Muscle of back (tissue), 11 donors: ENCODE data around the gene KIAA0586. TPM values are rescaled to one million over a fixed set of nuclear protein-coding genes. Genes with fewer than 3 reads are reported as not detected.

Experiments used
- DNase-seq, 3 donors: peaks; one replicate each; pipeline versions ENCODE4 v3.0.0 to v3.0.0-alpha.2; 2013
- polyA plus RNA-seq, 10 donors: library from polyadenylated mRNA; unstranded; fragments of 120-200 nt; gene quantifications; one replicate each; pipeline ENCODE4 v1.2.1, GENCODE V29; 2013; ENCODE audit not compliant: insufficient read length in 10 of 10

Gene KIAA0586
- polyA plus RNA-seq, 10 donors: 13.3 to 19.2 (median 15.9) TPM

GRCh38 chr14:58593977-58594376 lies 166.5 kb downstream of the KIAA0586 start:
- no peak for DNase-seq

DNA sequence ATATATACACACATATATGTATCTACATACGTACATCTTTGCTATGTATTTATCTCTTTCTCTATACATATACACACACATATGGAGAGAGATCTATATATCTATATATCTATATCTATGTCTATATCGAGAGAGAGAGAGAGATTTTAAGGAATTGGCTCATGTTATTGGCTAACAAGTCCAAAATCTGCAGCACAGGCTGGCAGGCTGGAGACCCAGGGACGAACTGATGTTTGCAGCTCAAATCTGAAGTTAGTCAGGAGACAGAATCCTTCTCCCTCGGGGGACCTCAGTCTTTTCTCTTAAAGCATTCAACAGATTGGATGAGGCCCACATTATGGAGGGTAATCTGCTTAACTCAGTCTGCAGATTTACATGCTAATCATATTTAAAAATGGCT lies 169.5 kb downstream of the KIAA0586 start:
- DNase-seq: no peak

DNA sequence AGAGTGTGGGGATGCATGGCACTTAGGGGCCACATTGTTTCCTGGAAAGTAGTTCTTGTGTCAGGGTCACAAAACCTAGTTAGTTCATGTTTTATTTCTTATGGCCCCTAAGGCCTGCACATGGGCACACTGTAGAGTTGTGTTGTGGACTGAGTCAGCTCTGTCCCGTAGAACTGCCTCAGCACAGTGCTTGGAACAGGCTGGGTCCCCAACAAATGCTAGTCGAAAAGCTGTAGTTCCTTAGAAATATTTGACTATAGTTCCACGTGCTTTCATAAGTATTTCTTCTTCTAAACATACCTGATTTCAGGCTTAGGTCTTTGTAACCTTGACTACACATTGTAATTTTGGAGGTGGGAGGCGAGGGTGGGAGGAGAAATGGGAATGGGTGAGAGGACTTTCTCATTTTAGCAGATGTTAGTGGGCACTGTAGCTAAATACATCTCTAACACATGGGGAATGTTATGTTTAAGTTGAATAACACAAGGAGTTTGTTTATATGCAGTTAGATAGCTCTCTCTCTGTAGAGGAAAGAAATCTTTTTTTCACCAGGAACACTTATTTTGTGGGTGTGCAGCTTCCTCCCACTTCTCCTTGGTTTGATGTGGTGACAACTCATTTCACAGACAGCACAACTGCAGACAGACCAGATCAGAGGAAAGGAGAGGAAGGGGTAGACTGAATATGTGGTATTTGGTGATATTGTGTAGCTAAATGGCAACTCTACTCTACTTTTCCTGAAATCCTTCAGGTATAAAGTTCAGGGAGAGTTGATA lies 170.7 kb downstream of the KIAA0586 start:
- DNase-seq: no peak

DNA sequence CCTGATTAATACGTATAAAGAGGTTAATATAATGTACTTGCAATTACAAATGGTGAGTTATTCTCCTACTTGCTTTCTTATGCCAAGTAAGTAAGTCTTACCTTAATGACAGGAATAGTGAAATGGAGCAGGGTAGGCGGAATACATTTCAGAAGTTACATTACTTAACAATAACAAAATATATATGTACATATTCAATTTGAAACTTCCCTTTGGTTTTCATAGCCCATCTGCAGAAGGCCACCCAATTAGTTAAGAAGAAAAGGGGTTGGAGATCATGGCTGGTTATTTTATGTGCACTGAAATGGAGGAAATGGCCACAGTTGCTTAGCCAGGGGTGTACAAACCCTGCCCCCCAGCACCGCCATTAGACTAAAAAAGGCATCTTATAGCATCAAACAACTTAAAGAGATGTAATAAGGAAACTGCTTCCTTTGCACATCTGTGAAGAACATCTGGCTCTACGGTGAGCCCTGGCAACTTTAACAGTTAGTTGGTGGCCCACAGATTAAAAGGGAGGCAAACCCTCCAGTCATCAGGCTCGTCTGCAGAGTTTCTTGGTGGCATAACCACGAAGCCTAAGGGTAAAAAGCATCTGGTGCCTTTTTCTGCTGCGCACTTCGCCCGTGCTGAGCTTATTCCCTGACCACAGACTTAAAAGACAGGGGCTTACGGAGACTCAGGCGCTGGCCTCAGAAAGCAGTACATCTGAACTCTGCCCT lies 171.4 kb downstream of the KIAA0586 start:
- DNase-seq: no peak

DNA sequence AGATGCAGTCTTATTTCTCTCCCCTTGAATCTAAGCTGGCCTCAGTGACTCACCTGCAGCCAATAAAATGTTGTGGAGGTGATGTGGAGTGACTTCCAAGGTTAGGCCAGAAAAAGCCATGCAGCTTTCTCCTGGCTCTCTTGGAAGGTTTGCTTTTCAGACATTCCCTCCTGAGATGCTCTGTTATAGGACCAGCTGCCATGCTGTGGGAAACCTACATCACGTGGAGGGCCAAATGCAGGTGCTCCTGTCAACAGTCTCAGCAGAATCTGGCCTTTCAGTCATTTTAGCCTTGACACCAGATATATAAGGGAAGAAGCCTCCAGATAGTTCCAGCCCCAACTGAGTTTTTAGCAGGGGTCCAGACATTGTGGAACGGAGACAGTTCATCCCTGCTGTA lies 172.2 kb downstream of the KIAA0586 start:
- DNase-seq: no peak

Other genes with a start within 250 kb of the KIAA0586 start
- gene ACTR10, start 227.6 kb upstream of the KIAA0586 start, polyA plus RNA-seq: 10 to 100 TPM; 50.5 to 83.5 (median 72.2) TPM
- 100 to 1,000 TPM in 4 of 10 donors, 10 to 100 TPM in 6; 78.7 to 121 (median 95.1) TPM for gene PSMA3, start 182.9 kb upstream of the KIAA0586 start, polyA plus RNA-seq
- gene ARID4A, start 129.2 kb upstream of the KIAA0586 start, polyA plus RNA-seq: 10 to 100 TPM; 11.4 to 18.3 (median 14.8) TPM
- 1 to 10 TPM in 1 of 10 donors, under 1 TPM in 6, not detected in 3; 0.46 to 1.3 (median 0.64) TPM for gene TOMM20L, start 31.8 kb upstream of the KIAA0586 start, polyA plus RNA-seq
- 100 to 1,000 TPM in 3 of 10 donors, 10 to 100 TPM in 7; 79.5 to 122 (median 92.3) TPM for gene TIMM9, start 188 bp upstream of the KIAA0586 start, polyA plus RNA-seq
- 10 to 100 TPM; 22.0 to 37.0 (median 29.7) TPM for gene DACT1, start 210.2 kb downstream of the KIAA0586 start, polyA plus RNA-seq